ENCODE results near the gene PHIP. TPM values are rescaled to one million over a fixed set of nuclear protein-coding genes. Genes with fewer than 3 reads are reported as not detected.

PHIP gene
- total and polyA plus RNA-seq, 12 donors: 3.1 to 17.9 (median 16.1) TPM

GRCh38 chr6:78917788-78918187 is 160.3 kb downstream of the PHIP start:
- WGBS, 2 donors: 98 to 100% methylated on average over 1 of the region's 1 CpG
- Histone ChIP-seq H3K4me1 (no peaks in the 10 kb centered on the region), H3K27me3 (no peaks in the 10 kb centered on the region), H3K4me3 (no peak overlapping the region), H3K36me3 (no peaks in the 10 kb centered on the region), H3K9me3 (peaks cover 0 to 68% (median 4%) of the 10 kb centered on the region in 11 donors), H3K27ac (no peak overlapping the region)
- intact Hi-C loops (cut with DNase I): no loop called here
- ATAC-seq (no peak), DNase-seq (no peak)
- no peak for TF ChIP-seq CTCF (IDR thresholded peaks at IDR 0.05)

GRCh38 chr6:78916411-78916810 is 161.6 kb downstream of the PHIP start:
- H3K27me3 ChIP-seq: peaks cover 0 to 3% (median 0%) of the 10 kb centered on the region in 7 donors
- intact Hi-C loops (cut with DNase I): no loop called here
- ATAC-seq (no peak), DNase-seq (no peak)
- H3K9me3 ChIP-seq: peaks cover 0 to 56% (median 4%) of the 10 kb centered on the region in 11 donors
- H3K36me3 ChIP-seq: no peaks in the 10 kb centered on the region
- H3K4me1 ChIP-seq: no peaks in the 10 kb centered on the region
- 94 to 96% methylated on average over 3 of the region's 3 CpGs for WGBS, 2 donors
- no peak overlapping the region for H3K27ac ChIP-seq
- TF ChIP-seq CTCF (IDR thresholded peaks at IDR 0.05): no peak
- no peak overlapping the region for H3K4me3 ChIP-seq

- H3K9me3 ChIP-seq: peaks cover 0 to 11% (median 0%) of the 10 kb centered on the region in 11 donors
- H3K27ac ChIP-seq: no peak overlapping the region
- intact Hi-C loops (cut with DNase I): no loop called here
- peak overlapping the region in 6 of 10 donors; percentile 44 to 63 (median 58) for H3K4me3 ChIP-seq
- ATAC-seq (no peak), DNase-seq (no peak)
- H3K27me3 ChIP-seq: peaks cover 0 to 16% (median 0%) of the 10 kb centered on the region in 7 donors
- peaks cover 0 to 24% (median 0%) of the 10 kb centered on the region in 9 donors for H3K4me1 ChIP-seq
- TF ChIP-seq CTCF (IDR thresholded peaks at IDR 0.05): no peak
- 72 to 76% methylated on average over 9 of the region's 9 CpGs for WGBS, 2 donors
- peaks cover 0 to 9% (median 0%) of the 10 kb centered on the region in 9 donors for H3K36me3 ChIP-seq
Measured at GRCh38 chr6:78911218-78911940, 166.7 kb downstream of the PHIP start.

GRCh38 chr6:78910591-78911171 is 167.4 kb downstream of the PHIP start:
- ATAC-seq (peak; percentile 49 to 84 (median 62)), DNase-seq (peak; percentile 7 to 28)
- Histone ChIP-seq H3K4me1 (peaks cover 0 to 24% (median 0%) of the 10 kb centered on the region in 9 donors), H3K27me3 (peaks cover 0 to 16% (median 0%) of the 10 kb centered on the region in 7 donors), H3K27ac (peak overlapping the region in 2 of 10 donors; percentile 9 to 10), H3K36me3 (peaks cover 0 to 16% (median 0%) of the 10 kb centered on the region in 9 donors), H3K4me3 (peak overlapping the region in 9 of 10 donors; percentile 18 to 65 (median 56)), H3K9me3 (peaks cover 0 to 4% (median 0%) of the 10 kb centered on the region in 11 donors)
- WGBS, 2 donors: 9 to 20% methylated on average over 49 of the region's 49 CpGs
- no peak for TF ChIP-seq CTCF (IDR thresholded peaks at IDR 0.05)
- intact Hi-C loops (cut with DNase I): no loop called here
